HT-29 (cell line): ENCODE data around the gene PLEKHG1. TPM values are rescaled to one million over a fixed set of nuclear protein-coding genes. Genes with fewer than 3 reads are reported as not detected.
A peak's percentile ranks its signal among the peaks of the same experiment; 100 is the strongest.

Source experiments
- DNase-seq: peaks from one replicate; pipeline ENCODE4 v3.0.0-alpha.2; 2015; ENCODE audit warnings: low spot score
- total RNA-seq: library from RNA; depleted of rRNA; stranded (reverse); fragments of >200 nt; shearing (Covaris generic); gene quantifications from 2 replicates; pipeline ENCODE4 v1.2.3, GENCODE V29; 2014; rRNA removed

Gene PLEKHG1
- total RNA-seq, 1 experiment from 2014 or later = 7.2 TPM

DNA sequence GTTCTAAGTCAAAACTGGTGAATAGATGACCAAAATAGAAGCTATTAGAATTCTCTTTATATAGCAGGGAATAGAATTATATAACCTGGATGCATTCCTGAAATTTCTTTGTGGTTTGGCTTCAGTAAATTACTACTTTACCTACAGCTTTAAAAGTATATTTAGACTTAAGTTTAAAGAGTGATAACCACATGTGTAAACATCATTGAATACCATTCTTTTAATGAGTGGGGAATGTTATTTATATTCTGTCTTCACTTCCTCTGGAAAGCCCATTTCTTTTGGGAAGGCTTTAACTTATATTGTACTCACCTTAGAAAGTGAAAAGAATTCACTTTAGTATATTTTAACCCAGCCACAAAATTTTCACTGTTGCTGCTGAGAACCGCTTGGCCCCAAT lies 39.1 kb downstream of the PLEKHG1 start:
- DNase-seq = no peak

DNA sequence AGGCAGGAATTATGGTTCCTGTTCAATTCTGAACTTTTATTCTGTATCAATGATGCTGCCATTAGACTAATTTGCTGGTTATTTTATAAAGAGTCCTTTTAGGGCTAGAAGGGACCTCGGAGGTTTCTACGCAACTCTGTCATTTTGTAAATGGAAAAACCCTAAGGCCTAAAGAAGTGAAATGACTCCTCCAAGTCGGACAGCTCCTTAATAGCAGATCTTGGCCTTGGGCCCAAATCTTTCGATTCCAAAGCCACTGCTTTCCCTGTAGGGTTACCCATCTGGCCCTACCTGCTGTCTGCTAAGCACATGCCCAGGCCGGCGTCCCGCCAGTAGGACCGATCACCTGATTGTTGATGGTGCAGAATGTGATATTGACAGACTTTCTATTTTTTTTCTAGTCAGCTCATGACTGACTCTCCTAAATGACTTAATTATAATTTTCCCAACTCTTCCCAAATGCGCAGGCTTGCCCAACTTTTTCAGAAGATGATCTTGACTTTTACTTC lies 40.2 kb downstream of the PLEKHG1 start:
- DNase-seq = no peak

DNA sequence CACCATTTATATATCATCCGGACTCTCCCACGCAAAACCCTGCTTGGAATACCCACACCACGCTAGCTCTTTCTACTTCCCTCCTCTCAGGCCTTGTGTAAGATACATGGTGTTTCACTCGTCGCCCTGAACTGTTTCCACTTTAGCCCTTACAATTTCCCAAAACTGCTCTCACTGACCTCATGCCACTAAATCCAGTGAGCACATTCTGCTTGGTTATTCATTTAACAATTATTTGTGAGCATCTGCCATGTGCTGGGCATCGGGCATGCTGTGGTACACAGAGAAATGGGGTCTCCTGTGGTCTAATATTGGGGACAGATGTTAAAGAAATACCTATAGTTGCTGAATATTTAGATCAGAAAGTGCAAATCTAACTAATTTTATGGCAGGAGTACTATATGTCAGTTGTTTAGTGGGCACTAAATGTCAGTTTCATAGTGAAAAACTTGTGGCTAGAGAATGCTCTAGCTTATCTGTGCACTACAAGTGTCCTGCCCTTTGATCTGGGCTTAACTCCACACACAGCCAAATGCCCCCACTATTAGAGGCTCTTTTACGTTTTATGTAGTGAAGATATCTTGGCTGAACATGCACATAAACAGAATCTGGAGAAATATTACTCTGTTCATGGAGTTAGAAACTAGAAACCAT lies 41.0 kb downstream of the PLEKHG1 start:
- DNase-seq = no peak

DNA sequence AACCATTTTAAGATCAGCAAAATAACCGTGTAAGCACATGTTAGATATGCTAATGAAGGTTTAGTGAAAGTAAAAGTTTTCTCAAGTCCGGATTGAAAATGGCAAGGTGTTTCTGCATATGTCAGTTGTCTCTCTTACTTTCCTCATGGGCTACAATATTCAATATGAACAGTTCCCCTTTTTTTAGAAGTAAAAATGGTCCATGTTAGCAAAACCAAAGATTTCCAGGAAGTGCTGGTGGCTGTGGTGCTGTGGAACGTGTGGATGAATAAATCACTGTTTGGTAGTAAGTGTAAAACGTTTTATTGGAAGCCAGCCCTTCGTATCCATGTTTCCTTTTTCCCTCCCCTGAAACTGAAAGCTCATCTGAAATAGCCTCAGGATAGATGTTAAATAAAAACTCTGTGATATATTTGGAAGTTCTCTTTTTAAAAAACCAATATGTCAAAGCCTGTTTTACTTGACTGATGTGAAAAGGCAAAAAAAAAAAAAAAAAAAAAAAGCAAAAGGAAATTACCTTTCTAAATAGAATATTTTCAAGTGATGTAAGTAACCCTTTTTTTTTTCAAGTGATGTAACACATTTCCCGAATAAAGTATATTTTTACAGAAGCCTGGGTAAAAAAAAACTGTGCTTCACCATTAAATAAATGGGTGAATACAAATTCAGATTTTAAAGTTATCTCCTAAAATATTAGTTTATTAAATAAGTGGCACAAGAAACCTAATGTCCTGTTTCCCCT lies 41.9 kb downstream of the PLEKHG1 start:
- peak; percentile 11 for DNase-seq

DNA sequence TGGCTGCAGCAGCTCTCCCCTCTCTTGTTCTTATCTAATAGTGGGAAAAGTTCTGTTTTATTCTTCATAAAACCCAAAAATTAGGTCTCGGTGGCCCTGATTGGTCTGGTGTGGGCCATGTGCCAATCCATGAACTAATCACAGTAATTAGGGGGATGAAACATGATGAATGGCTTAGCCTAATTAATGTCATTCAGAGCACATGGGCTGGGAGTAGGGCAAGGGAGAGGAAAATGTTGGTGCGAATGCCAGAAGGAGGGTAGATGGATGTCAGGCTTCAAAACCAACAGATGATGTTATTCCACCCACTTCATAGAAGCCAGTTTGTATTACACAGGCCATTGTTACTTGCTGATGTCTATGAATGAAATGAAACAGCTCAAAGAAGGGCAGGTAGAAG lies 46.5 kb downstream of the PLEKHG1 start:
- DNase-seq = no peak

DNA sequence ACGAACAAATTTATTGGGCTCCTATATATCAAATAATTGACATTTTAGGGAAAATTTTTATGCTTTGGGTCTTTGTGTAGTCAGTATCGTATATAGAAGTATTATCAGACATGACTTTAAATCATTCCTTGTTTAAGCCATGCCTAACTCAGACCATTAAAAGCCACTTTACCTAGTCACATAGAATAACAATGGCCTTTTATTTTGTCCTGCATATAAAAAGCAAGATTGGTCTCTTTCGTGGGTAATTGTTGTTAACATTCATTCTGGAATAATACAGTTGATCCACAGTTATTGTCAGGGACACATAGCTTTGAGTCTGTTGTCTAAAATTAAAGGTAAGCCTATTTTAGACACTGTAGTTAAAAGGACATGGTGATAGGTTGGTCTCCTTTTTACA lies 47.4 kb downstream of the PLEKHG1 start:
- no peak for DNase-seq

Other genes starting within 250 kb of the PLEKHG1 start
- gene IYD, start 230.9 kb upstream of the PLEKHG1 start, total RNA-seq = 0.31 and 1.9 TPM in 2 replicates